ENCODE measurements around the gene NOS1.

GRCh38 chr12:117334855-117335587, 26.4 kb downstream of the NOS1 start:
- TF ChIP-seq CTCF (IDR thresholded peaks at IDR 0.05) (no peak), EZH2 (IDR thresholded peaks at IDR 0.05) (no peak)
